HepG2 (cell line): ENCODE measurements around the gene SLC12A2.

Source experiments
- EHMT2 ChIP-seq: fragments of 200-600 bp; sonication (generic); IDR thresholded peaks from 2 replicates; pipeline ENCODE4 v1.7.0; 2017; ENCODE audit warnings: antibody characterized with exemption, low read depth, low read length, borderline replicate concordance
- ELF1 ChIP-seq: sonication (generic); formaldehyde crosslinking; IDR thresholded peaks from 2 replicates; pipeline ENCODE4 v1.4.0; 2020; ENCODE audit warnings: missing genetic modification reagents
- ESRRA ChIP-seq: sonication (generic); formaldehyde crosslinking; IDR thresholded peaks from 2 replicates; pipeline ENCODE4 v1.5.1; 2020; ENCODE audit warnings: mild to moderate bottlenecking, low read depth, missing genetic modification reagents
- JDP2 ChIP-seq: sonication (generic); formaldehyde crosslinking; IDR thresholded peaks from 2 replicates; pipeline ENCODE4 v1.8.1; 2022; ENCODE audit warnings: missing genetic modification reagents, borderline replicate concordance
- JUN ChIP-seq: sonication (generic); formaldehyde crosslinking; IDR thresholded peaks from 2 replicates; pipeline ENCODE4 v1.4.0; 2020; ENCODE audit warnings: mild to moderate bottlenecking, missing genetic modification reagents
- NBN ChIP-seq: fragments of 450-650 bp; conservative IDR thresholded peaks from 2 replicates; pipeline ENCODE4 v1.6.1; 2017
- NFE2L1 ChIP-seq: sonication (generic); formaldehyde crosslinking; IDR thresholded peaks from 2 replicates; pipeline ENCODE4 v1.4.0; 2020; ENCODE audit warnings: missing genetic modification reagents, mild to moderate bottlenecking, borderline replicate concordance
- POLR2A ChIP-seq, 2 experiments: IDR thresholded peaks; 2 replicates each; pipeline ENCODE4 v1.6.1; 2011; ENCODE audit warnings: low read depth in 2 of 2, low read length in 2 of 2, mild to moderate bottlenecking in 1 of 2, moderate library complexity in 1 of 2; ENCODE audit not compliant: insufficient read depth in 1 of 2
- TP53 ChIP-seq: sonication (generic); formaldehyde crosslinking; conservative IDR thresholded peaks from 2 replicates; pipeline ENCODE4 v1.4.0; 2020; ENCODE audit warnings: missing genetic modification reagents
- ZNF44 ChIP-seq: sonication (generic); formaldehyde crosslinking; IDR thresholded peaks from 2 replicates; pipeline ENCODE4 v1.5.1; 2020; ENCODE audit warnings: mild to moderate bottlenecking, missing genetic modification reagents
- TF ChIP-seq, protein P1 (sequence below): sonication (generic); formaldehyde crosslinking; IDR thresholded peaks from 2 replicates; pipeline ENCODE4 v1.4.0; 2020; ENCODE audit warnings: missing genetic modification reagents, borderline replicate concordance
- TF ChIP-seq, protein P2 (sequence below): sonication (generic); formaldehyde crosslinking; IDR thresholded peaks from 2 replicates; pipeline ENCODE4 v1.5.0; 2020; ENCODE audit warnings: mild to moderate bottlenecking, missing genetic modification reagents, moderate library complexity
- TF ChIP-seq, protein P3 (sequence below): sonication (generic); formaldehyde crosslinking; IDR thresholded peaks from 2 replicates; pipeline ENCODE4 v1.4.0; 2020; ENCODE audit warnings: low read depth, mild to moderate bottlenecking, missing genetic modification reagents
- TF ChIP-seq, protein P4 (sequence below): sonication (generic); formaldehyde crosslinking; IDR thresholded peaks from 2 replicates; pipeline ENCODE4 v1.4.0; 2020; ENCODE audit warnings: missing genetic modification reagents

DNA sequence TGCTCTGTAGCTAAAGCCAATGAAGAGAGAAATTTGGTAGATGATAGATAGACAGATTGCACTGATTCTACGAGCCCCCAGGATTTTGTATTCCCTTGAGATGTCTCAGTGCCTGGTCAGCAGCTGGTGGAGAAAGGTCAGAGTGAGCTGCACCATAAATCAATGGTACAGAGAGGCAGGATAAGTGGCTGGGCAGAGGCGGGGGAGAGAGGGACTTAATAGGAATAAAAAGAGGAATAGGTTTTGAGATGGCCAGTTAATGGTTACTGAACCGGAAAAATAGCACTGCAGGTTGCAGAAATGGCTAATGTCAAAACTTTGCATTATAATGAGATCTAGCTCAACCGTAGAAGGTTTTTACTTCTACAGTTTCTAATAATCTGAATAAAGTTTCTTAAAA lies 47.9 kb upstream of the SLC12A2 start:
- TF ChIP-seq EHMT2 (no peak), POLR2A (IDR thresholded peaks at IDR 0.05; ENCODE audit: insufficient read depth in 1 of 2, low read depth in 2 of 2, low read length in 2 of 2) (no peak), TP53 (CRISPR knock-in tag) (no peak), JDP2 (CRISPR knock-in tag) (no peak), NFE2L1 (CRISPR knock-in tag) (no peak), ELF1 (no peak), ZNF44 (no peak), ESRRA (CRISPR knock-in tag) (no peak), JUN (CRISPR knock-in tag) (no peak), NBN (no peak)
- TF ChIP-seq, protein P1, sequence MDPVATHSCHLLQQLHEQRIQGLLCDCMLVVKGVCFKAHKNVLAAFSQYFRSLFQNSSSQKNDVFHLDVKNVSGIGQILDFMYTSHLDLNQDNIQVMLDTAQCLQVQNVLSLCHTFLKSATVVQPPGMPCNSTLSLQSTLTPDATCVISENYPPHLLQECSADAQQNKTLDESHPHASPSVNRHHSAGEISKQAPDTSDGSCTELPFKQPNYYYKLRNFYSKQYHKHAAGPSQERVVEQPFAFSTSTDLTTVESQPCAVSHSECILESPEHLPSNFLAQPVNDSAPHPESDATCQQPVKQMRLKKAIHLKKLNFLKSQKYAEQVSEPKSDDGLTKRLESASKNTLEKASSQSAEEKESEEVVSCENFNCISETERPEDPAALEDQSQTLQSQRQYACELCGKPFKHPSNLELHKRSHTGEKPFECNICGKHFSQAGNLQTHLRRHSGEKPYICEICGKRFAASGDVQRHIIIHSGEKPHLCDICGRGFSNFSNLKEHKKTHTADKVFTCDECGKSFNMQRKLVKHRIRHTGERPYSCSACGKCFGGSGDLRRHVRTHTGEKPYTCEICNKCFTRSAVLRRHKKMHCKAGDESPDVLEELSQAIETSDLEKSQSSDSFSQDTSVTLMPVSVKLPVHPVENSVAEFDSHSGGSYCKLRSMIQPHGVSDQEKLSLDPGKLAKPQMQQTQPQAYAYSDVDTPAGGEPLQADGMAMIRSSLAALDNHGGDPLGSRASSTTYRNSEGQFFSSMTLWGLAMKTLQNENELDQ (CRISPR knock-in tag) = no peak
- TF ChIP-seq, protein P2, sequence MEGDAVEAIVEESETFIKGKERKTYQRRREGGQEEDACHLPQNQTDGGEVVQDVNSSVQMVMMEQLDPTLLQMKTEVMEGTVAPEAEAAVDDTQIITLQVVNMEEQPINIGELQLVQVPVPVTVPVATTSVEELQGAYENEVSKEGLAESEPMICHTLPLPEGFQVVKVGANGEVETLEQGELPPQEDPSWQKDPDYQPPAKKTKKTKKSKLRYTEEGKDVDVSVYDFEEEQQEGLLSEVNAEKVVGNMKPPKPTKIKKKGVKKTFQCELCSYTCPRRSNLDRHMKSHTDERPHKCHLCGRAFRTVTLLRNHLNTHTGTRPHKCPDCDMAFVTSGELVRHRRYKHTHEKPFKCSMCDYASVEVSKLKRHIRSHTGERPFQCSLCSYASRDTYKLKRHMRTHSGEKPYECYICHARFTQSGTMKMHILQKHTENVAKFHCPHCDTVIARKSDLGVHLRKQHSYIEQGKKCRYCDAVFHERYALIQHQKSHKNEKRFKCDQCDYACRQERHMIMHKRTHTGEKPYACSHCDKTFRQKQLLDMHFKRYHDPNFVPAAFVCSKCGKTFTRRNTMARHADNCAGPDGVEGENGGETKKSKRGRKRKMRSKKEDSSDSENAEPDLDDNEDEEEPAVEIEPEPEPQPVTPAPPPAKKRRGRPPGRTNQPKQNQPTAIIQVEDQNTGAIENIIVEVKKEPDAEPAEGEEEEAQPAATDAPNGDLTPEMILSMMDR = no peak
- TF ChIP-seq, protein P3, sequence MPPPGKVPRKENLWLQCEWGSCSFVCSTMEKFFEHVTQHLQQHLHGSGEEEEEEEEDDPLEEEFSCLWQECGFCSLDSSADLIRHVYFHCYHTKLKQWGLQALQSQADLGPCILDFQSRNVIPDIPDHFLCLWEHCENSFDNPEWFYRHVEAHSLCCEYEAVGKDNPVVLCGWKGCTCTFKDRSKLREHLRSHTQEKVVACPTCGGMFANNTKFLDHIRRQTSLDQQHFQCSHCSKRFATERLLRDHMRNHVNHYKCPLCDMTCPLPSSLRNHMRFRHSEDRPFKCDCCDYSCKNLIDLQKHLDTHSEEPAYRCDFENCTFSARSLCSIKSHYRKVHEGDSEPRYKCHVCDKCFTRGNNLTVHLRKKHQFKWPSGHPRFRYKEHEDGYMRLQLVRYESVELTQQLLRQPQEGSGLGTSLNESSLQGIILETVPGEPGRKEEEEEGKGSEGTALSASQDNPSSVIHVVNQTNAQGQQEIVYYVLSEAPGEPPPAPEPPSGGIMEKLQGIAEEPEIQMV (CRISPR knock-in tag) = no peak
- TF ChIP-seq, protein P4, sequence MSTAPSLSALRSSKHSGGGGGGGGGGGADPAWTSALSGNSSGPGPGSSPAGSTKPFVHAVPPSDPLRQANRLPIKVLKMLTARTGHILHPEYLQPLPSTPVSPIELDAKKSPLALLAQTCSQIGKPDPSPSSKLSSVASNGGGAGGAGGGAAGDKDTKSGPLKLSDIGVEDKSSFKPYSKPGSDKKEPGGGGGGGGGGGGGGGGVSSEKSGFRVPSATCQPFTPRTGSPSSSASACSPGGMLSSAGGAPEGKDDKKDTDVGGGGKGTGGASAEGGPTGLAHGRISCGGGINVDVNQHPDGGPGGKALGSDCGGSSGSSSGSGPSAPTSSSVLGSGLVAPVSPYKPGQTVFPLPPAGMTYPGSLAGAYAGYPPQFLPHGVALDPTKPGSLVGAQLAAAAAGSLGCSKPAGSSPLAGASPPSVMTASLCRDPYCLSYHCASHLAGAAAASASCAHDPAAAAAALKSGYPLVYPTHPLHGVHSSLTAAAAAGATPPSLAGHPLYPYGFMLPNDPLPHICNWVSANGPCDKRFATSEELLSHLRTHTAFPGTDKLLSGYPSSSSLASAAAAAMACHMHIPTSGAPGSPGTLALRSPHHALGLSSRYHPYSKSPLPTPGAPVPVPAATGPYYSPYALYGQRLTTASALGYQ (CRISPR knock-in tag) = no peak
